ENCODE data around the gene PTPRH. TPM values are rescaled to one million over a fixed set of nuclear protein-coding genes. Genes with fewer than 3 reads are reported as not detected.

Gene PTPRH
- total and polyA plus RNA-seq, 5 donors from 2014 or later, result not detected

DNA sequence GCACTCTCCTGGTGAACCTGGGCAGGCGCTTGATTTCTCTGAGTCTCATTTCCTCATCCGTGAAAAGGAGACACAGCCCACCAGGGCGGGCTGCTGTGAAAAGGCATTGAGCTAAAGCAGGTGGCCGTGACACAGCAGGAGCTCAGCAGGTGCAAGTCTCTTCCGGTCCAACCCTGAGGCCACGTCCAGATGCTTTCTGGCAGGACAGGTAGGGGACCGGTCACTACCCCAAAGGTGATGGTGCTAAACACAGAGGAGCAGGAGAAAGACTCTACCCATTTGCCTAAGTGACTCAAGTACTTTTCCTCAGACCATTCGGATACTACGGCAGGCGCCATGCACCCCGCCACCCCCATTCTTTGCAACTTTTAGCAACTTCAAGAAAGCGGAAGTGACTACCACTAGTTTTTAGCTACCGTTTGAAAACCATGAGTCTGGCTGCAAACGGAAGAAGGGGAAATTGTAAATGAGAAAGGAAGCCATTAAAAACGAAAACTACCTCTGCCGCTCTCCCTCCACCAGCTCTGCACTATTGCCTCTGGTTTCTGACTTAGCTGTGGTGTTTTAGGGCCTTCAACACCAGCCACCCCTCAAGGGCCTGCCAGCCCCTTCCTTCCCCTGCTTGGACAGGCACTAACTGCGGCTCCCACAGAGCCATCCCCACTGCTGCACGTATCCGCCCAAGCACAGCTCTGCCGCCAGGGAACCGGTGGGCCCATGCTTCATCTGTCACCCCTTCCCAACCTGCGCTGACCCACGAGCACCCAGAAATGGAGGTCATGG is 44.7 kb upstream of the PTPRH start:
- peak; percentile 46 to 90 (median 84) for DNase-seq
- Mint-ChIP-seq H3K9me3 (no peaks in the 10 kb centered on the region), H3K27ac (peak overlapping the region; percentile 94 to 98 (median 98)), H3K4me3 (peak overlapping the region; percentile 97 to 99 (median 97)), H3K27me3 (peaks cover 4% of the 10 kb centered on the region), H3K4me1 (peaks cover 16 to 80% (median 43%) of the 10 kb centered on the region in 4 donors), H3K36me3 (peaks cover 23% of the 10 kb centered on the region)
- no peaks in the 10 kb centered on the region for H3K27me3 ChIP-seq (ENCODE audit: control insufficient read depth, insufficient read depth, low read length)
- peak overlapping the region; percentile 93 for H3K27ac ChIP-seq (ENCODE audit: insufficient read depth, low read length, poor library complexity, severe bottlenecking)
- ATAC-seq (ENCODE audit: low read depth in 2 of 2), result peak; percentile 61 to 63
- H3K4me1 ChIP-seq (ENCODE audit: control insufficient read depth, insufficient read depth, low read length, poor library complexity, severe bottlenecking), result peaks cover 79% of the 10 kb centered on the region
- peak overlapping the region; percentile 85 for H3K4me3 ChIP-seq (ENCODE audit: low read depth, low read length)
- peaks cover 7% of the 10 kb centered on the region for H3K36me3 ChIP-seq (ENCODE audit: control insufficient read depth, insufficient read depth, low read length)
- no peaks in the 10 kb centered on the region for H3K9me3 ChIP-seq (ENCODE audit: control insufficient read depth in 2 of 2, low read length in 2 of 2)

DNA sequence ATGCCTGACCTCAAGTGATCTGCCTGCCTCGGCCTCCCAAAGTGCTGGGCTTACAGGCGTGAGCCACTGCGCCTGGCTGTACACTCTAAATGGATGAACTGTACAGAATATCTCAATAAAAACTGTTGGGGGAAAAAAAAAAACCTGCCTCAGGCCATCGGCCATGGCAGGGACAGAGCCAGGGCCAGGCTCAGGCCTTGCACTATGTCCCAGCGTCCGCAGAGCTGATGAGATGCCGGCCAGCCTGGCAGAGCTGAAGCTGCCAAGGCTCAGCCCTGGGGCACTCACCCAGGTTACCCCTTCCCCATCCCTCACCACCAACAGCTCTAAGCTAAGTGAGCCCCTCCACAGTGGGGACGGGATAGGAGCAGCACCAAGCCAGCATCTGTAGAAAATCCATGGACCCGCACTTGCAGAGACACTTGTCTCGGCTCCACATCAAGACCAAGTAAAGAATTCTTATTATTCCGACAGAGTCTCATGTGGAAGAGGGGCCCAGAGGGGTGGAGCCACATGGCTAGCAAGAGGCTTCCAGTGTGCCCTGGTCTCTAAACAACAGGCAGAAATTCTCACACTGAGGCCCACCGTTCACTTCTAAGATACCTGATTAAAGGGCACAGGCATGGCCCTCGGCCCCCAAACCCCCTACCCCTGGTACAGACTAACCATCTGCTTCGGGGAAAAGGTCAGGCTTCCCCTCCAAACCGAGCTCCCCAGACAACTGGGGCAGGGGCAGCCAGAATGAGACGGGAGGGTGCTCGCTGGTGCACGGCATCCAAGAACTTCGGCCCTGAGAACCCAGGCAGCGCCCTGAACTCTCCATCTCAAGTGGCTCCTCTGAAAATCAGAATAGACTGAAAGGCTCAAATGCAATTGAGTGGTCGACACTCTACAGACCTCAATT is 43.7 kb upstream of the PTPRH start:
- peaks cover 3% of the 10 kb centered on the region for H3K27me3 Mint-ChIP-seq
- Histone ChIP-seq H3K27ac (ENCODE audit: insufficient read depth, low read length, poor library complexity, severe bottlenecking) (peak overlapping the region; percentile 93), H3K36me3 (ENCODE audit: control insufficient read depth, insufficient read depth, low read length) (peaks cover 16% of the 10 kb centered on the region), H3K27me3 (ENCODE audit: control insufficient read depth, insufficient read depth, low read length) (no peaks in the 10 kb centered on the region), H3K4me1 (ENCODE audit: control insufficient read depth, insufficient read depth, low read length, poor library complexity, severe bottlenecking) (peaks cover 87% of the 10 kb centered on the region), H3K9me3 (ENCODE audit: control insufficient read depth in 2 of 2, low read length in 2 of 2) (no peaks in the 10 kb centered on the region), H3K4me3 (ENCODE audit: low read depth, low read length) (peak overlapping the region; percentile 85)
- ATAC-seq (ENCODE audit: low read depth in 2 of 2) (no peak), DNase-seq (no peak)
- H3K27ac Mint-ChIP-seq, result peak overlapping the region; percentile 94 to 98 (median 98)
- no peaks in the 10 kb centered on the region for H3K9me3 Mint-ChIP-seq
- H3K36me3 Mint-ChIP-seq, result peaks cover 23% of the 10 kb centered on the region
- peaks cover 16 to 89% (median 52%) of the 10 kb centered on the region in 4 donors for H3K4me1 Mint-ChIP-seq
- peak overlapping the region; percentile 97 to 99 (median 97) for H3K4me3 Mint-ChIP-seq

DNA sequence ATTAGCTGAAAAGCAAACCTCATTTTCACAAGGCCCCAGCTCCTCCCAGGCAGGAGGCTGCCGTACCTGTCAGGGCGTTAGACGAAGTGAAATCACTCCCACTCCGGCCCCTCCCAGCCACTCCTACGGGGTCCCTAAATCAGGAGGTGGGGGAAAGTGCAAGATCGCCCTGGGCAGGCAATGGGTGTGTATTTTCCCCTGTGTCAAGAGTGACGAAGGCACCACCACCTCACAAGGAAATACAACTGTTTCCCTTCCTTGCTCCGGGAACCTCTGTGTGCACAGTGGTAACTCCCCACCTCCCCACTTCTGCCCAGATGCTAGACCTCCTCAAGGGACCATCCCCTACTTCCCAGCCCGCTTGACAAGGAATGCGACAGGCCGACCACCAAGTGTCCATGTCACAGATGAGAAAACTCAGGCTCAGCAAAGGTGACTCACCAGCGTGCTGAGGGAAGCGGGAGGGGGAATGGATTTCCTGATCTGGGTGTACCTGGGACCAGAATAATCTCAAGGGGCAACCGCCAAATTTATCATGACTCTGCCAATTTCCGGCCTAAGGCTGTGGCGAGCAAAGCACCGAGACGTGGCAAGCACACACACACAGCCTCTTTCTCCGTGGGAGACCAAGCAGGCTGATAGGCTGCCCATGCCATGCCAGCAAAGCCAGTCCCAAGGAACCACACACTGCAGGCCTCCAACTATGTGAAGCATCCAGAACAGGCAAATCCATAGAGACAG is 42.2 kb upstream of the PTPRH start:
- Histone ChIP-seq H3K36me3 (ENCODE audit: control insufficient read depth, insufficient read depth, low read length) (peaks cover 27% of the 10 kb centered on the region), H3K27me3 (ENCODE audit: control insufficient read depth, insufficient read depth, low read length) (no peaks in the 10 kb centered on the region), H3K4me3 (ENCODE audit: low read depth, low read length) (peak overlapping the region; percentile 61), H3K27ac (ENCODE audit: insufficient read depth, low read length, poor library complexity, severe bottlenecking) (peak overlapping the region; percentile 93), H3K9me3 (ENCODE audit: control insufficient read depth in 2 of 2, low read length in 2 of 2) (no peaks in the 10 kb centered on the region), H3K4me1 (ENCODE audit: control insufficient read depth, insufficient read depth, low read length, poor library complexity, severe bottlenecking) (peaks cover 80% of the 10 kb centered on the region)
- Mint-ChIP-seq H3K27me3 (no peaks in the 10 kb centered on the region), H3K36me3 (peaks cover 20% of the 10 kb centered on the region), H3K4me3 (peak overlapping the region; percentile 73 to 88 (median 82)), H3K4me1 (peaks cover 16 to 83% (median 44%) of the 10 kb centered on the region in 4 donors), H3K9me3 (no peaks in the 10 kb centered on the region), H3K27ac (peak overlapping the region; percentile 94 to 99 (median 96))
- ATAC-seq (ENCODE audit: low read depth in 2 of 2) (no peak), DNase-seq (peak in 2 of 3 donors; percentile 39 to 64)

DNA sequence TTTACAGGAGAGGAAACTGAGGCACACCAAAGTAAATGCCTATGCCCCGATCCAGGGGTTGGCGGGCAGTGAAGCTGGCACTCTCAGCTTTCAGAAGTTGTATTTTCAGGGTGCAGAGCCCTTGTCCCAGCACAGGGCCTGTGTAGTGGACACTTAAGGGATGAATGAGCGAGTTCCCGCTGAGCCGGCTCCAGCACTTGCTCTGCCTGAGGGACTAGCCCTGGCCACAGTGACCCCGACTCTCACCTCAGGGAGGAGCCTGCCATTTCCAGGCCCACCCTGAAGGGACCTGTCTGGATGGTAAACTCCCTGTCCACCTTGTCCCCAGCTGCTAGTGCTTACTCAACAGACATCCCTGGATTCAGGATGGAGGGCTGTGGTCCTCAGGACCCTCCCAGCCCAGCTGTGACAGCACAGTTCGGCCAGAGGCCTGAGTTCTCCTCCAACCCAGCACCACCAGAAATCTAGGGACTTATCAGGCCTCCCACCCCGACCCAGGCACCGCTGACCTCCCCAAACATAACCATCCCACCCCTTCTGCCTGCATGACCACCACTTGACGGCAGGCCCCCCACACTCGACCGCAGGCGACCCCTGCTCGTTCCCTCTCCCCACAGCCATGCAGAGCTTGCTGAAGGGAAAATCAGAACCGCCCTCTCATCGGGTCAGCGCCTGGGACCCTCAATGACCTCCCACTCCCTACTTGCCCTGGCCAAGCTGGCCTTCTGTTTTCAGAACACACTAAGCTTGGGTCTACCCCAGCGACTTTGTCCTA is 41.1 kb upstream of the PTPRH start:
- Histone ChIP-seq H3K4me3 (ENCODE audit: low read depth, low read length) (no peak overlapping the region), H3K27me3 (ENCODE audit: control insufficient read depth, insufficient read depth, low read length) (no peaks in the 10 kb centered on the region), H3K9me3 (ENCODE audit: control insufficient read depth in 2 of 2, low read length in 2 of 2) (no peaks in the 10 kb centered on the region), H3K27ac (ENCODE audit: insufficient read depth, low read length, poor library complexity, severe bottlenecking) (peak overlapping the region; percentile 93), H3K36me3 (ENCODE audit: control insufficient read depth, insufficient read depth, low read length) (peaks cover 38% of the 10 kb centered on the region), H3K4me1 (ENCODE audit: control insufficient read depth, insufficient read depth, low read length, poor library complexity, severe bottlenecking) (peaks cover 69% of the 10 kb centered on the region)
- peak overlapping the region in 3 of 4 donors; percentile 66 to 88 (median 81) for H3K4me3 Mint-ChIP-seq
- no peak for DNase-seq
- no peaks in the 10 kb centered on the region for H3K9me3 Mint-ChIP-seq
- H3K27me3 Mint-ChIP-seq, result no peaks in the 10 kb centered on the region
- ATAC-seq (ENCODE audit: low read depth in 2 of 2), result no peak
- H3K27ac Mint-ChIP-seq, result peak overlapping the region; percentile 94 to 99 (median 96)
- H3K4me1 Mint-ChIP-seq, result peaks cover 10 to 72% (median 34%) of the 10 kb centered on the region in 4 donors
- H3K36me3 Mint-ChIP-seq, result peaks cover 12% of the 10 kb centered on the region

DNA sequence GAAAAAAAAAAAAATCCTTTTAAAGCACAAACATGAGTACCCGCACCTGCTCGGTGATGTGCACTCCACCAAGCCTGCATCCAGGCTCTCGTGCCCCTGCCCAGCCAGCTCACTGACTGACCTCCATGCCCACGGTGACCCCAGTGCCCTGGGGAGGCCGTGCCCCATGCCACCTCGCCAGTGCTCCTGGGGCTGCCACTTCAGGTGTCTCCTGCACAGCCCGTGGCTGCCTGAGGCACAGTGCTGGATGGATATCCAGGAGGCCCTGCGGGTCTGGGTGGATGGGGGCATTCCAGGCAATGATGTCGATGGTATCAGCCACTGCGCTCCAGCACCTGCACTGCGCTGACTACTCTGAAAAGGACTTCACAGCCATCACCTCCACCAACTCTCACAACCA is 40.5 kb upstream of the PTPRH start:
- no peak for DNase-seq
- H3K4me1 ChIP-seq (ENCODE audit: control insufficient read depth, insufficient read depth, low read length, poor library complexity, severe bottlenecking), result peaks cover 63% of the 10 kb centered on the region
- Mint-ChIP-seq H3K36me3 (peaks cover 11% of the 10 kb centered on the region), H3K4me3 (no peak overlapping the region), H3K9me3 (no peaks in the 10 kb centered on the region), H3K27me3 (no peaks in the 10 kb centered on the region), H3K4me1 (peaks cover 10 to 66% (median 30%) of the 10 kb centered on the region in 4 donors), H3K27ac (no peak overlapping the region)
- no peaks in the 10 kb centered on the region for H3K27me3 ChIP-seq (ENCODE audit: control insufficient read depth, insufficient read depth, low read length)
- no peak for ATAC-seq (ENCODE audit: low read depth in 2 of 2)
- no peak overlapping the region for H3K27ac ChIP-seq (ENCODE audit: insufficient read depth, low read length, poor library complexity, severe bottlenecking)
- peaks cover 44% of the 10 kb centered on the region for H3K36me3 ChIP-seq (ENCODE audit: control insufficient read depth, insufficient read depth, low read length)
- H3K9me3 ChIP-seq (ENCODE audit: control insufficient read depth in 2 of 2, low read length in 2 of 2), result no peaks in the 10 kb centered on the region
- H3K4me3 ChIP-seq (ENCODE audit: low read depth, low read length), result no peak overlapping the region

DNA sequence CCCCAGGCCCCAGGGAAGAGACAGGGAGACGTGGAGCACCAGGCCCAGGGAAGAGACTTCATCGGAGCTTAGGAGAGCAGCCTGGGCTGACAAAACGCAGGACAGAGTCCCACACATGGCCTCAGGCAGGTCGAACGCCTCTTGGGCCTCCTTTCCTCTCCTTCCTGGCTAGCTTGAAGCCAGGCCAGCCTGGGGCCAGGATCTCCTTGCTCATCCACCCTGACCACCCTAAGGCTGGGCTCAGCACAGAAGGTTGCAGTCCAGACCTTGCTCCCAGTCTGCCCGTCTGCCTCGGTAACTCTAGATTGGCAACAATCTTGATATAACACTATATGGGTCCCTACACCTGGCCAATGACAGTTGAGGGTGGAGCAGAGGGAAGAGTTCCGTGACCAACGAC is 39.4 kb upstream of the PTPRH start:
- H3K9me3 Mint-ChIP-seq, result no peaks in the 10 kb centered on the region
- H3K27ac ChIP-seq (ENCODE audit: insufficient read depth, low read length, poor library complexity, severe bottlenecking), result no peak overlapping the region
- ATAC-seq (ENCODE audit: low read depth in 2 of 2), result no peak
- H3K4me1 ChIP-seq (ENCODE audit: control insufficient read depth, insufficient read depth, low read length, poor library complexity, severe bottlenecking), result peaks cover 52% of the 10 kb centered on the region
- peaks cover 55% of the 10 kb centered on the region for H3K36me3 ChIP-seq (ENCODE audit: control insufficient read depth, insufficient read depth, low read length)
- peak overlapping the region in 3 of 4 donors; percentile 64 to 85 (median 64) for H3K4me3 Mint-ChIP-seq
- H3K4me1 Mint-ChIP-seq, result peaks cover 4 to 55% (median 24%) of the 10 kb centered on the region in 4 donors
- peak overlapping the region in 1 of 3 donors; percentile 73 for H3K27ac Mint-ChIP-seq
- no peaks in the 10 kb centered on the region for H3K27me3 ChIP-seq (ENCODE audit: control insufficient read depth, insufficient read depth, low read length)
- H3K4me3 ChIP-seq (ENCODE audit: low read depth, low read length), result no peak overlapping the region
- no peaks in the 10 kb centered on the region for H3K9me3 ChIP-seq (ENCODE audit: control insufficient read depth in 2 of 2, low read length in 2 of 2)
- H3K36me3 Mint-ChIP-seq, result peaks cover 15% of the 10 kb centered on the region
- DNase-seq, result no peak
- no peaks in the 10 kb centered on the region for H3K27me3 Mint-ChIP-seq

All from CD4-positive, CD25-positive, alpha-beta regulatory T cell (primary cell).